ENCODE results near the gene ZC3H10. TPM values are rescaled to one million over a fixed set of nuclear protein-coding genes. Genes with fewer than 3 reads are reported as not detected.

Gene ZC3H10
- total and polyA plus RNA-seq, 2 of the 13 experiments (the other 11 are each of a cell fraction or from before 2014, with no cell fraction given): 0.70 to 2.3 TPM

GRCh38 chr12:56157201-56158028 lies 39.3 kb downstream of the ZC3H10 start (continued):
- 0 out of 2 replicates have a peak, but pooled peaks have one; percentile 34 for TF ChIP-seq ZNF503 (CRISPR knock-in tag; IDR thresholded peaks at IDR 0.05)
- TF ChIP-seq ZNF609 (CRISPR knock-in tag; IDR thresholded peaks at IDR 0.05; ENCODE audit: borderline replicate concordance): no peak
- TF ChIP-seq TFDP1 (CRISPR knock-in tag; IDR thresholded peaks at IDR 0.05; ENCODE audit: borderline replicate concordance): 0 out of 2 replicates have a peak, but pooled peaks have one; percentile 29
- peak; percentile 21; the same call in 1 of the 2 replicates for TF ChIP-seq CEBPB (IDR thresholded peaks at IDR 0.05; ENCODE audit: borderline replicate concordance, low read depth, low read length)
- TF ChIP-seq ZNF446 (CRISPR knock-in tag; IDR thresholded peaks at IDR 0.05): 0 out of 2 replicates have a peak, but pooled peaks have one; percentile 24
- TF ChIP-seq BHLHE40 (IDR thresholded peaks at IDR 0.05; ENCODE audit: low read length): no peak
- TF ChIP-seq SMAD9 (CRISPR knock-in tag; IDR thresholded peaks at IDR 0.05): no peak
- peak; percentile 53 for TF ChIP-seq ZMYM4 (CRISPR knock-in tag; IDR thresholded peaks at IDR 0.05)
- no peak for TF ChIP-seq STAT5B (CRISPR knock-in tag; IDR thresholded peaks at IDR 0.05)
- peak; percentile 36; the same call in 1 of the 2 replicates for TF ChIP-seq ZNF281 (CRISPR knock-in tag; IDR thresholded peaks at IDR 0.05; ENCODE audit: borderline replicate concordance)
- TF ChIP-seq ZNF746 (CRISPR knock-in tag; IDR thresholded peaks at IDR 0.05): peak; percentile 78; the same call in 1 of the 2 replicates
- peak; percentile 42; the same call in 1 of the 2 replicates for TF ChIP-seq NR0B2 (CRISPR knock-in tag; IDR thresholded peaks at IDR 0.05)
- TF ChIP-seq SKI (IDR thresholded peaks at IDR 0.05; ENCODE audit: partially characterized antibody): peak; percentile 38
- no peak for TF ChIP-seq LBX2 (CRISPR knock-in tag; IDR thresholded peaks at IDR 0.05; ENCODE audit: borderline replicate concordance)

All from HepG2 (cell line).